ENCODE data around the gene ATG13. TPM values are rescaled to one million over a fixed set of nuclear protein-coding genes. Genes with fewer than 3 reads are reported as not detected.
A peak's percentile ranks its signal among the peaks of the same experiment; 100 is the strongest.

Gene ATG13
- total and polyA plus RNA-seq, 8 donors: 27.5 to 59.6 (median 40.5) TPM

DNA sequence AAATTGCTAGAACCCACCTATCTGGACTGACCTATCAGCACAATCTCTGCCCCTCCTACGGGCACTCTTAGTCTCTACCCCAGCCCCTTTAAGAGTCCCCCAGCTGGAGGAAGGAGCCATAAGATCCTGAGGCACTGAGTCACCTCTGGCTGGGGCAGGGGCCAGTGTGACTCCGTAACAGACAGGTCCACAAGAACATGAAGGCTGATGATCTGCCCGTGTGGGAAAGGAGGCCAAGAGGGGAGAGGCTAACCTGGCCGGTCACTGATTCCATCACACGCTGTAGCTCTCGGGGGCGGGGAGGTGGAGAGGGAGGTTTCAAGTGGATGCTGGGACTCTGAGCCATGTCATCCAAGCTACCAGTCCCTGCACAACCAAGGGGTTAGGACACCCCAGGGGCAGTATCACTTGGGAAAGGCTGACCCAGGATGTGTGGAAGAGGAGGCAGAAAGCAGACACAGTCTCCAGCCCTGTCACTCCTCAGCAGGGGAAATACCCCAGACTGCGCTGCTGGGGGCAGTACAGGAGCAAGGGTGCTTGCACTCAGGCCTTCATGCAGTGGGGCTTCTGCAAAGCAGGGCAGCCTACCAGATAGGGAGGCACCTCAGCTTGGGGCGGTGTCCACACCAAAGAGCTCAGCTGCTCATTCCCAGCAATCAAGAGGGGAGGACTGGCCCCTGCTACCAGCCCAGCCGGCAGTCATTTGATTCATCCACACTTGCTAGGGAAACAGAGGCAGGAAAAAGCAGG, 60.8 kb downstream of the ATG13 start:
- peaks cover 5 to 38% (median 33%) of the 10 kb centered on the region in 3 donors for H3K36me3 ChIP-seq

DNA sequence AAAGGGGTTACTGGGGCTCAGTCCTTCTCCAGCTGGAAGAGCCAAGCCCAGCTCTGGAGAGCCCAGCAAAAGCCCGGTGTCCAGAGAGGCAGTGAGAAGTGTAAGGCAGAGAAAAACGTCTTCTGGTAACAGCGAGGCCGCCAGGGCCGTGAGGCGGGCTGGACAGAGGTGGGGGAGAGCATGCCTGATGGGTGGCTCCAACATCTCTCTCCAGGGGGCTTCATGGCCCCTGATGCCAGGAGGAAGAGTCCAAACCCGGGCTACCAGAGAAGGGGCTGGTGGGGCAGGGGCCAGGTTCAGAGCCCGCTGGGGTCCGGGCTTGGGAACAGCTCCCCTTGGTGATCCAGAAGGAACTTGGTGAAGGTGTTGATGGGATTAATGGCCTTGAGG, 61.4 kb downstream of the ATG13 start:
- intact Hi-C loops (cut with DNase I): no loop called here

More for the DNA sequence above, 60.8 kb downstream of the ATG13 start:
- H3K4me1 ChIP-seq: peaks cover 19 to 30% (median 27%) of the 10 kb centered on the region in 3 donors
- TF ChIP-seq, protein P1, sequence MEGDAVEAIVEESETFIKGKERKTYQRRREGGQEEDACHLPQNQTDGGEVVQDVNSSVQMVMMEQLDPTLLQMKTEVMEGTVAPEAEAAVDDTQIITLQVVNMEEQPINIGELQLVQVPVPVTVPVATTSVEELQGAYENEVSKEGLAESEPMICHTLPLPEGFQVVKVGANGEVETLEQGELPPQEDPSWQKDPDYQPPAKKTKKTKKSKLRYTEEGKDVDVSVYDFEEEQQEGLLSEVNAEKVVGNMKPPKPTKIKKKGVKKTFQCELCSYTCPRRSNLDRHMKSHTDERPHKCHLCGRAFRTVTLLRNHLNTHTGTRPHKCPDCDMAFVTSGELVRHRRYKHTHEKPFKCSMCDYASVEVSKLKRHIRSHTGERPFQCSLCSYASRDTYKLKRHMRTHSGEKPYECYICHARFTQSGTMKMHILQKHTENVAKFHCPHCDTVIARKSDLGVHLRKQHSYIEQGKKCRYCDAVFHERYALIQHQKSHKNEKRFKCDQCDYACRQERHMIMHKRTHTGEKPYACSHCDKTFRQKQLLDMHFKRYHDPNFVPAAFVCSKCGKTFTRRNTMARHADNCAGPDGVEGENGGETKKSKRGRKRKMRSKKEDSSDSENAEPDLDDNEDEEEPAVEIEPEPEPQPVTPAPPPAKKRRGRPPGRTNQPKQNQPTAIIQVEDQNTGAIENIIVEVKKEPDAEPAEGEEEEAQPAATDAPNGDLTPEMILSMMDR (IDR thresholded peaks at IDR 0.05): no peak
- DNase-seq (peak in 1 of 6 donors; percentile 40), FAIRE-seq (no peak), ATAC-seq (no peak)
- whole genome bisulfite sequencing, 2 donors: 75 to 82% methylated on average over 10 of the region's 10 CpGs
- H3K4me3 ChIP-seq: no peak overlapping the region
- no peaks in the 10 kb centered on the region for H3K9me3 ChIP-seq
- no peak overlapping the region for H3K27ac ChIP-seq
- no peaks in the 10 kb centered on the region for H3K27me3 ChIP-seq
- intact Hi-C loops (cut with DNase I): no loop called here

DNA sequence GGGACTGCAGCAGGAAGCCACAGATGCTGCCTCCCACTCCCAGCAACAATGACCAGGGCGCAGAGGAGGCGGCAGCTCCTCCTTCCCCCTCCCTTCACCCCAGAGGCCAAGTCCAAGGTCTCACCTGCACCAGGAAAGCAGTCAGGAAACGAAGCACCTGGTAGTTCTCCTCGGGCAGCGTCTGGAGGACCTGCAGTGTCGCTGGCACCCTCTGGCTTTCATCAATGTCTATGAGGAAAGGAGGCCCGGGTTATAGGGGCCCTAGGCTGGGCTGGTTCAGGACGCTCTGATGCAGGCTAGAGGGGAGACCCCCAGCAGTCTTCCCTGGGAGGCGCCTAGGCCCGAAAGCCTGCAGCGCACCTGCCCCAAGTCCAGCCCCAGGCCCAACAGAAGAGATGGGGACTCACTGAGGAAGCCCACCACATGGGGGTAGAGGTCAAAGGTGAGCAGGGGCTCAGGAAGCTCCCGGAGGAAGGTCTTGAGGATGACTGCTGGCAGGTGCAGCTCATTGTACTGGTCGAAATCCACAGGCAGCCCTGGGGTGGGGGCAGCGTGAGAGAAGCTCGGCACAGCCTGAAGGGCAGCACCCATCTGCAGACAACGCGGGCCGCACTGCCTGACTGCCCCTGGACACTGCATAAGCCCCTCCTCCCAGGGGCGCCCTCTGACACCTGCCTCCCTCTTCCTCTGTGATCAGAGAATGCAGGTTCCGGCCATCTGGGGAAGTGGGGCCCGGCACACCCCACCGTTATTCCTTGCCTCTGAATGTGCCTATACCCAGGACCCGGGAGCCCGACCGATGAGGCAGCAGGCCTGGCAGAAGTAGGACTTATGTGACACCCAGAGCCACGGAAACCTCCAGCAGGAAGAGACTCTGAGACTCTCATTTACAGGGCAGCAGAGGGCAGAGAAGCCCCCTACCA, 62.1 kb downstream of the ATG13 start:
- H3K27ac ChIP-seq: peak overlapping the region in 1 of 4 donors; percentile 14
- ATAC-seq: peak in 3 of 4 donors; percentile 5 to 67 (median 38)
- peaks cover 16 to 20% (median 17%) of the 10 kb centered on the region in 3 donors for H3K4me1 ChIP-seq
- peaks cover 5 to 38% (median 28%) of the 10 kb centered on the region in 3 donors for H3K36me3 ChIP-seq
- TF ChIP-seq, protein P1 (IDR thresholded peaks at IDR 0.05): no peak
- intact Hi-C loops (cut with DNase I): loop anchor here in 1 of 3 donors (2.0 kb wide), 1 partner anchor 47 kb away; no protein-coding TSS in a partner anchor
- 69 to 72% methylated on average over 26 of the region's 26 CpGs for WGBS, 2 donors
- FAIRE-seq: no peak
- peak in 3 of 6 donors; percentile 48 to 70 (median 56) for DNase-seq
- no peaks in the 10 kb centered on the region for H3K27me3 ChIP-seq
- H3K4me3 ChIP-seq: no peak overlapping the region
- no peaks in the 10 kb centered on the region for H3K9me3 ChIP-seq

More for the DNA sequence above, 61.4 kb downstream of the ATG13 start:
- H3K9me3 ChIP-seq: no peaks in the 10 kb centered on the region
- H3K27me3 ChIP-seq: no peaks in the 10 kb centered on the region
- H3K27ac ChIP-seq: no peak overlapping the region
- H3K4me1 ChIP-seq: peaks cover 19 to 25% (median 21%) of the 10 kb centered on the region in 3 donors
- DNase-seq (peak in 1 of 6 donors; percentile 56), FAIRE-seq (no peak), ATAC-seq (no peak)
- H3K36me3 ChIP-seq: peaks cover 5 to 38% (median 28%) of the 10 kb centered on the region in 3 donors
- TF ChIP-seq, protein P1 (IDR thresholded peaks at IDR 0.05): no peak
- H3K4me3 ChIP-seq: no peak overlapping the region
- WGBS, 2 donors: 85 to 94% methylated on average over 9 of the region's 9 CpGs

DNA sequence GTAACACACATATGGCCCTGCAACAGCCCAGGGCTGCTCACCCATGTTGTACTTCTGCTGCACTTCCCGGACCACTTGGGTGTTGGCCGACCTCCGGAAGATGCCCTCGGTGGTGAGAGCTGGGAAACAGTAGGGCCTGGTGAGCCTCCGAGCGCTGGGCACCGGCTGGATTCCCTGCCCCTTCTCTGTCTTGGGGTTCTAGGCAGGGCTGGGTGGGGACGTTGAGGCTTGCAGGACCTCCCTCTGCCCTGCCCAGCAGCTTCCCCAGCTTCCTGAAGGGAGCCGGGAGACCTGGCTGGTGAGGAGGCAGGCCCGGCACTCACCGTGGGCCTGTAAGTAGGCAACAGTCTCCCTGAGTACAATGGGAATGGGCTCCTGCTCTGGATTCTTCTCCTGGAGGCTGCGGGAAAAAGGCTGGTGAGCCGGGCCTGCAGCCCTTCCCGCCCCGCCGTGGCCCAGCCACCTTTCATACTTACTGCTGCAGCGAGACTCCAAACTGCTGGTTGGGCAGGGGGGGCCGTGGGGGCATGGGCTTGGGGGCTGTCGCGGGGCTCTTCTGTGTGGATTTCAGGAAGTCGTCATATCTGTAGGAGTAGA, 62.9 kb downstream of the ATG13 start:
- Histone ChIP-seq H3K4me3 (no peak overlapping the region), H3K4me1 (peaks cover 9 to 13% (median 9%) of the 10 kb centered on the region in 3 donors), H3K27ac (no peak overlapping the region), H3K27me3 (no peaks in the 10 kb centered on the region), H3K9me3 (no peaks in the 10 kb centered on the region), H3K36me3 (peaks cover 5 to 38% (median 28%) of the 10 kb centered on the region in 3 donors)
- ATAC-seq (no peak), DNase-seq (peak in 1 of 6 donors; percentile 42), FAIRE-seq (no peak)
- intact Hi-C loops (cut with DNase I): loop anchor here in 1 of 3 donors (2.0 kb wide), 1 partner anchor 47 kb away; no protein-coding TSS in a partner anchor
- TF ChIP-seq, protein P1 (IDR thresholded peaks at IDR 0.05): no peak
- WGBS, 2 donors: 87% methylated on average over 20 to 21 of the region's 21 CpGs
